ENCODE results near the gene FTH1. TPM values are rescaled to one million over a fixed set of nuclear protein-coding genes. Genes with fewer than 3 reads are reported as not detected.
A peak's percentile ranks its signal among the peaks of the same experiment; 100 is the strongest.

FTH1 gene
- total and polyA plus RNA-seq, 2 of the 13 experiments (the other 11 are each of a cell fraction or from before 2014, with no cell fraction given): 607 to 760 TPM

GRCh38 chr11:61947486-61948210, 19.8 kb downstream of the FTH1 start (continued):
- TF ChIP-seq ZNF451 (CRISPR knock-in tag; IDR thresholded peaks at IDR 0.05) (0 out of 2 replicates have a peak, but pooled peaks have one; percentile 22), STAG1 (CRISPR knock-in tag; IDR thresholded peaks at IDR 0.05) (peak; percentile 98), MIER3 (CRISPR knock-in tag; IDR thresholded peaks at IDR 0.05; ENCODE audit: borderline replicate concordance) (0 out of 2 replicates have a peak, but pooled peaks have one; percentile 50), ZGPAT (CRISPR knock-in tag; IDR thresholded peaks at IDR 0.05) (peak; percentile 50; the same call in 1 of the 2 replicates), SAP130 (CRISPR knock-in tag; IDR thresholded peaks at IDR 0.05; ENCODE audit: low read depth) (peak; percentile 21; the same call in 1 of the 2 replicates), HDAC1 (CRISPR knock-in tag; IDR thresholded peaks at IDR 0.05) (0 out of 2 replicates have a peak, but pooled peaks have one; percentile 18), ZNF180 (CRISPR knock-in tag; IDR thresholded peaks at IDR 0.05; ENCODE audit: borderline replicate concordance, low read depth) (no peak), ZBTB43 (CRISPR knock-in tag; conservative IDR thresholded peaks at IDR 0.05) (no peak), HBP1 (CRISPR knock-in tag; IDR thresholded peaks at IDR 0.05; ENCODE audit: low read depth) (0 out of 2 replicates have a peak, but pooled peaks have one; percentile 28), ZNF543 (CRISPR knock-in tag; IDR thresholded peaks at IDR 0.05) (0 out of 2 replicates have a peak, but pooled peaks have one; percentile 32), FOXK2 (IDR thresholded peaks at IDR 0.05) (no peak), RFXANK (CRISPR knock-in tag; IDR thresholded peaks at IDR 0.05) (no peak), KAT8 (CRISPR knock-in tag; IDR thresholded peaks at IDR 0.05) (no peak)
- TF ChIP-seq, protein P1, sequence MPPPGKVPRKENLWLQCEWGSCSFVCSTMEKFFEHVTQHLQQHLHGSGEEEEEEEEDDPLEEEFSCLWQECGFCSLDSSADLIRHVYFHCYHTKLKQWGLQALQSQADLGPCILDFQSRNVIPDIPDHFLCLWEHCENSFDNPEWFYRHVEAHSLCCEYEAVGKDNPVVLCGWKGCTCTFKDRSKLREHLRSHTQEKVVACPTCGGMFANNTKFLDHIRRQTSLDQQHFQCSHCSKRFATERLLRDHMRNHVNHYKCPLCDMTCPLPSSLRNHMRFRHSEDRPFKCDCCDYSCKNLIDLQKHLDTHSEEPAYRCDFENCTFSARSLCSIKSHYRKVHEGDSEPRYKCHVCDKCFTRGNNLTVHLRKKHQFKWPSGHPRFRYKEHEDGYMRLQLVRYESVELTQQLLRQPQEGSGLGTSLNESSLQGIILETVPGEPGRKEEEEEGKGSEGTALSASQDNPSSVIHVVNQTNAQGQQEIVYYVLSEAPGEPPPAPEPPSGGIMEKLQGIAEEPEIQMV (CRISPR knock-in tag; IDR thresholded peaks at IDR 0.05; ENCODE audit: low read depth): 0 out of 2 replicates have a peak, but pooled peaks have one; percentile 27
- TF ChIP-seq, protein P2, sequence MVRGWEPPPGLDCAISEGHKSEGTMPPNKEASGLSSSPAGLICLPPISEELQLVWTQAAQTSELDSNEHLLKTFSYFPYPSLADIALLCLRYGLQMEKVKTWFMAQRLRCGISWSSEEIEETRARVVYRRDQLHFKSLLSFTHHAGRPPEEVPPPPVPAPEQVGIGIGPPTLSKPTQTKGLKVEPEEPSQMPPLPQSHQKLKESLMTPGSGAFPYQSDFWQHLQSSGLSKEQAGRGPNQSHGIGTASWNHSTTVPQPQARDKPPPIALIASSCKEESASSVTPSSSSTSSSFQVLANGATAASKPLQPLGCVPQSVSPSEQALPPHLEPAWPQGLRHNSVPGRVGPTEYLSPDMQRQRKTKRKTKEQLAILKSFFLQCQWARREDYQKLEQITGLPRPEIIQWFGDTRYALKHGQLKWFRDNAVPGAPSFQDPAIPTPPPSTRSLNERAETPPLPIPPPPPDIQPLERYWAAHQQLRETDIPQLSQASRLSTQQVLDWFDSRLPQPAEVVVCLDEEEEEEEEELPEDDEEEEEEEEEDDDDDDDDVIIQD (CRISPR knock-in tag; IDR thresholded peaks at IDR 0.05; ENCODE audit: low read depth): 0 out of 2 replicates have a peak, but pooled peaks have one; percentile 27
- TF ChIP-seq, protein P3, sequence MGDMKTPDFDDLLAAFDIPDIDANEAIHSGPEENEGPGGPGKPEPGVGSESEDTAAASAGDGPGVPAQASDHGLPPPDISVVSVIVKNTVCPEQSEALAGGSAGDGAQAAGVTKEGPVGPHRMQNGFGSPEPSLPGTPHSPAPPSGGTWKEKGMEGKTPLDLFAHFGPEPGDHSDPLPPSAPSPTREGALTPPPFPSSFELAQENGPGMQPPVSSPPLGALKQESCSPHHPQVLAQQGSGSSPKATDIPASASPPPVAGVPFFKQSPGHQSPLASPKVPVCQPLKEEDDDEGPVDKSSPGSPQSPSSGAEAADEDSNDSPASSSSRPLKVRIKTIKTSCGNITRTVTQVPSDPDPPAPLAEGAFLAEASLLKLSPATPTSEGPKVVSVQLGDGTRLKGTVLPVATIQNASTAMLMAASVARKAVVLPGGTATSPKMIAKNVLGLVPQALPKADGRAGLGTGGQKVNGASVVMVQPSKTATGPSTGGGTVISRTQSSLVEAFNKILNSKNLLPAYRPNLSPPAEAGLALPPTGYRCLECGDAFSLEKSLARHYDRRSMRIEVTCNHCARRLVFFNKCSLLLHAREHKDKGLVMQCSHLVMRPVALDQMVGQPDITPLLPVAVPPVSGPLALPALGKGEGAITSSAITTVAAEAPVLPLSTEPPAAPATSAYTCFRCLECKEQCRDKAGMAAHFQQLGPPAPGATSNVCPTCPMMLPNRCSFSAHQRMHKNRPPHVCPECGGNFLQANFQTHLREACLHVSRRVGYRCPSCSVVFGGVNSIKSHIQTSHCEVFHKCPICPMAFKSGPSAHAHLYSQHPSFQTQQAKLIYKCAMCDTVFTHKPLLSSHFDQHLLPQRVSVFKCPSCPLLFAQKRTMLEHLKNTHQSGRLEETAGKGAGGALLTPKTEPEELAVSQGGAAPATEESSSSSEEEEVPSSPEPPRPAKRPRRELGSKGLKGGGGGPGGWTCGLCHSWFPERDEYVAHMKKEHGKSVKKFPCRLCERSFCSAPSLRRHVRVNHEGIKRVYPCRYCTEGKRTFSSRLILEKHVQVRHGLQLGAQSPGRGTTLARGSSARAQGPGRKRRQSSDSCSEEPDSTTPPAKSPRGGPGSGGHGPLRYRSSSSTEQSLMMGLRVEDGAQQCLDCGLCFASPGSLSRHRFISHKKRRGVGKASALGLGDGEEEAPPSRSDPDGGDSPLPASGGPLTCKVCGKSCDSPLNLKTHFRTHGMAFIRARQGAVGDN (CRISPR knock-in tag; IDR thresholded peaks at IDR 0.05): peak; percentile 43

All from HepG2 (cell line).